Epidermal melanocyte (primary cell): Measurements from ENCODE around the gene BICDL1.

Source experiments
- DNase-seq: peaks from one replicate; pipeline ENCODE4 v3.0.0; 2011; ENCODE audit warnings: low spot score; ENCODE audit not compliant: insufficient read length

The BICDL1 gene

GRCh38 chr12:120077260-120077659 lies 88.2 kb downstream of the BICDL1 start:
- no peak for DNase-seq

- DNase-seq = peak; percentile 4
Measured at GRCh38 chr12:120078868-120079267, 89.8 kb downstream of the BICDL1 start.

- peak; percentile 5 for DNase-seq
Measured at GRCh38 chr12:120079411-120080400, 90.7 kb downstream of the BICDL1 start.

GRCh38 chr12:120081641-120082040 lies 92.6 kb downstream of the BICDL1 start:
- no peak for DNase-seq

GRCh38 chr12:120085920-120086645 lies 97.0 kb downstream of the BICDL1 start:
- DNase-seq = no peak

- DNase-seq = peak; percentile 99
Measured at GRCh38 chr12:120086801-120087621, 98.0 kb downstream of the BICDL1 start.

GRCh38 chr12:120089105-120089504 lies 100.1 kb downstream of the BICDL1 start:
- DNase-seq = no peak

- DNase-seq = no peak
Measured at GRCh38 chr12:120089796-120090195, 100.8 kb downstream of the BICDL1 start.

GRCh38 chr12:120090206-120090605 lies 101.2 kb downstream of the BICDL1 start:
- DNase-seq = no peak

GRCh38 chr12:120090626-120091295 lies 101.7 kb downstream of the BICDL1 start:
- no peak for DNase-seq

GRCh38 chr12:120091371-120092090 lies 102.5 kb downstream of the BICDL1 start:
- no peak for DNase-seq

- no peak for DNase-seq
Measured at GRCh38 chr12:120092551-120093335, 103.7 kb downstream of the BICDL1 start.

- no peak for DNase-seq
Measured at GRCh38 chr12:120093336-120093591, 104.2 kb downstream of the BICDL1 start.

- no peak for DNase-seq
Measured at GRCh38 chr12:120093592-120094355, 104.7 kb downstream of the BICDL1 start.

- DNase-seq = no peak
Measured at GRCh38 chr12:120094485-120094884, 105.4 kb downstream of the BICDL1 start.

GRCh38 chr12:120095331-120095730 lies 106.3 kb downstream of the BICDL1 start:
- DNase-seq = no peak

- DNase-seq = no peak
Measured at GRCh38 chr12:120095736-120096135, 106.7 kb downstream of the BICDL1 start.

- DNase-seq = no peak
Measured at GRCh38 chr12:120096671-120097202, 107.7 kb downstream of the BICDL1 start.
